ENCODE measurements around the gene RHEB.

The RHEB gene

DNA sequence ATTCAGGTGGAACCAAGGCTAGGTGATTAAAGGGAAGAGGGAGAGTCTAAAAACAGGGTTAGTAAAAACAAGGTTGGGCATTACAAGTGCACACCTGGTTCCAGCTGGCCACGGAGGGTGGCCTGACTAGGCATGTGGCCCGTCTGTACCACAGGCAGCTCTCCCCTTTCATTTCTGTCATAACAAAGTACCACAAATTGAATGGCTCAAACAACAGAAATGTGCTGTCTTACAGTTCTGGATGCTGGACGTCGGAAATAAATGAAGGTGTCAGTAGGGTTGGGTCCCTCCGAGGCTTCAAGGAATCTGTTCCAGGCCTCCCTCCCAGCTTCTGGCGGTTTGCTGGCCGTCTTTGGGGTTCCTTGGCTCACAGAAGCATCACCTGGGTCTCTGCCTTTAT, 96.5 kb downstream of the RHEB start:
- no peak overlapping the region for H3K4me3 ChIP-seq (ENCODE audit: control insufficient read depth, low read depth, low read length)
- DNase-seq (ENCODE audit: low read depth) = no peak

GRCh38 chr7:151422212-151422611, 97.5 kb downstream of the RHEB start:
- DNase-seq (ENCODE audit: low read depth) = no peak
- no peak for TF ChIP-seq CTCF (IDR thresholded peaks at IDR 0.05; ENCODE audit: control insufficient read depth, insufficient read depth, low read depth, low read length, missing control alignments)

More for the DNA sequence above, 96.5 kb downstream of the RHEB start:
- no peak for TF ChIP-seq CTCF (IDR thresholded peaks at IDR 0.05; ENCODE audit: control insufficient read depth, insufficient read depth, low read depth, low read length, missing control alignments)

DNA sequence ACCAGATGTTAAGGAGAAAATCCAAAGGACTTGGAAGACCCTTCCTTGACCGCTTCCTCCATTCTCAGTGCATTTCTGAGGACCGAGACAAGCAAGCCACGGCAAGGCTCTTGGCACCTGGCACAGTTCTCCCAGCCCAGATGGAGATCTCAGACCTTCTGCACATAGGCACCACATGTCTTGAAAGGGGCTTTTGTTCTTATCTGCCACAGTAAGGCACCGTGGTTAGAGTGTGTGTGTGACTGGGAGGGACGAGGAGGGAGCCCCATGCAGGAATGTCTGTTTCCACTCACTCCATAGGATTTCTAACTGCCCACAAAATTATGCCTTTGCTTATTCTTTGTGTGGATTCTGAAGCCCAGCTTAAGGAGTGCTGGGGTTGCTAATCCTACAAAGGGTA, 99.6 kb downstream of the RHEB start:
- no peak overlapping the region for H3K4me3 ChIP-seq (ENCODE audit: control insufficient read depth, low read depth, low read length)
- DNase-seq (ENCODE audit: low read depth) = no peak
- no peak for TF ChIP-seq CTCF (IDR thresholded peaks at IDR 0.05; ENCODE audit: control insufficient read depth, insufficient read depth, low read depth, low read length, missing control alignments)

More at GRCh38 chr7:151422212-151422611, 97.5 kb downstream of the RHEB start:
- no peak overlapping the region for H3K4me3 ChIP-seq (ENCODE audit: control insufficient read depth, low read depth, low read length)

GRCh38 chr7:151416941-151417315, 102.8 kb downstream of the RHEB start:
- no peak overlapping the region for H3K4me3 ChIP-seq (ENCODE audit: control insufficient read depth, low read depth, low read length)
- TF ChIP-seq CTCF (IDR thresholded peaks at IDR 0.05; ENCODE audit: control insufficient read depth, insufficient read depth, low read depth, low read length, missing control alignments) = no peak
- DNase-seq (ENCODE audit: low read depth) = no peak

DNA sequence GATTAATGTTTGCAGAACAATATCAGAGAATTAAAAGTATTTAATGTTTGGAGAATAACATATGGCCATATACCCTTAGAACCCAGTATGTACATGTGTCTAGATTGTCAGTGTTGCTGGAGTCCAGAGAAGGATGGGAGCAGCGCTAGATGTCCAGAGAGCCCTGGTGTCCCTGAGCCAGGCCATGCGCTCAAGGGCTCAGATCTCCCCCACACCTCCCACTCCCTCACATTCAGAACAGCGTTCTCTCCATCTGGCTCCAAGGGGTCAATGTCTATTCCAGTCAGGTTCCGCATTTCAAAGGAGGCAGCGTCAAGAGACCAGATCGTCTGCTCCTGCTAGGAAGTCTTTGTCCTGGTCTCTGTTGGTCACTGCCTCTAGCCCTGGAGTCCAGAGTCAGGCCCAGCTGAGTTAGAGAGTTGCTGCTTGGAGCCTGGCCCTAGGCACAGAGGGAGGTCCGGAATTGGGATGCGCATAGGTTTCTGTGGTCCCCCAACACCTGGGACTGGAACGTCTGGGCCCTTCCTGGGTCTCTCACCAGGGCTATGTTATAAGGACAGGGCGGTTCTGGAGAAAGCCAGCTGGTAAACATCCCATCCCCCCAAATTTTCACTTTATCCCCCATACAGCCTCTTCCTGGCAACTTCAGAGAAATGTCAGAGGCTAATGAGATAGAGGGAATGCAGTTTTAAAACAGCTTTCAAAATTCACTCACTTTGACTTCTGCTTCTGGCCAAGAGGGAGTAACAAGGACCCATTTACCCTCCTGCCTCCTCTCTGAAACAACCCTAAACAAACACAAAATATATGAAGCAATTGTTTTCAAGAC, 103.4 kb downstream of the RHEB start:
- DNase-seq (ENCODE audit: low read depth) = no peak
- no peak overlapping the region for H3K4me3 ChIP-seq (ENCODE audit: control insufficient read depth, low read depth, low read length)
- no peak for TF ChIP-seq CTCF (IDR thresholded peaks at IDR 0.05; ENCODE audit: control insufficient read depth, insufficient read depth, low read depth, low read length, missing control alignments)
